ENCODE results near the gene HIRA. TPM values are rescaled to one million over a fixed set of nuclear protein-coding genes. Genes with fewer than 3 reads are reported as not detected.

The HIRA gene
- total and polyA plus RNA-seq, 9 of the 15 experiments (the other 6 are each of a cell fraction or from before 2014, with no cell fraction given), result 0.96 to 132 (median 58.4) TPM

GRCh38 chr22:19419464-19420178 lies 11.9 kb downstream of the HIRA start (continued):
- TF ChIP-seq HEY1 (CRISPR knock-in tag; IDR thresholded peaks at IDR 0.05; ENCODE audit: borderline replicate concordance) (0 out of 2 replicates have a peak, but pooled peaks have one; percentile 3), RFX7 (CRISPR knock-in tag; IDR thresholded peaks at IDR 0.05) (peak; percentile 75; the same call in 1 of the 2 replicates), ZNF197 (CRISPR knock-in tag; IDR thresholded peaks at IDR 0.05; ENCODE audit: low read depth) (peak; percentile 97), NFATC3 (IDR thresholded peaks at IDR 0.05) (no peak), ZNF3 (CRISPR knock-in tag; IDR thresholded peaks at IDR 0.05) (no peak), SP2 (IDR thresholded peaks at IDR 0.05; ENCODE audit: extremely low read depth, low read depth, low read length, poor library complexity, severe bottlenecking) (no peak), ARID4B (CRISPR knock-in tag; IDR thresholded peaks at IDR 0.05) (no peak), DEAF1 (CRISPR knock-in tag; IDR thresholded peaks at IDR 0.05) (peak; percentile 32; the same call in 1 of the 2 replicates), ZNF318 (IDR thresholded peaks at IDR 0.05; ENCODE audit: borderline replicate concordance in 1 of 2, low read depth in 1 of 2) (0 out of 4 replicates have a peak, but pooled peaks of 1 of the 2 experiments have one; percentile 1), ELF4 (CRISPR knock-in tag; IDR thresholded peaks at IDR 0.05) (peak; percentile 70), CSDE1 (IDR thresholded peaks at IDR 0.05) (no peak), CCNT2 (IDR thresholded peaks at IDR 0.05; ENCODE audit: borderline replicate concordance, extremely low read depth, insufficient read length, low read depth, low read length) (peak; percentile 87)
